GM18508 (cell line): ENCODE results near the gene SURF2.
"Not testable (repeated sequence)": the region's sequence is repeated elsewhere in the genome, so short reads cannot be mapped to it uniquely, and the experiment has no call there.

Experiments used
- ATAC-seq: cut with Tn5 transposase; IDR thresholded peaks from one replicate; pipeline ENCODE4 v1.9.1; 2021; ENCODE audit warnings: moderate number of reproducible peaks; ENCODE audit not compliant: insufficient read depth, unreplicated experiment

SURF2 gene

DNA sequence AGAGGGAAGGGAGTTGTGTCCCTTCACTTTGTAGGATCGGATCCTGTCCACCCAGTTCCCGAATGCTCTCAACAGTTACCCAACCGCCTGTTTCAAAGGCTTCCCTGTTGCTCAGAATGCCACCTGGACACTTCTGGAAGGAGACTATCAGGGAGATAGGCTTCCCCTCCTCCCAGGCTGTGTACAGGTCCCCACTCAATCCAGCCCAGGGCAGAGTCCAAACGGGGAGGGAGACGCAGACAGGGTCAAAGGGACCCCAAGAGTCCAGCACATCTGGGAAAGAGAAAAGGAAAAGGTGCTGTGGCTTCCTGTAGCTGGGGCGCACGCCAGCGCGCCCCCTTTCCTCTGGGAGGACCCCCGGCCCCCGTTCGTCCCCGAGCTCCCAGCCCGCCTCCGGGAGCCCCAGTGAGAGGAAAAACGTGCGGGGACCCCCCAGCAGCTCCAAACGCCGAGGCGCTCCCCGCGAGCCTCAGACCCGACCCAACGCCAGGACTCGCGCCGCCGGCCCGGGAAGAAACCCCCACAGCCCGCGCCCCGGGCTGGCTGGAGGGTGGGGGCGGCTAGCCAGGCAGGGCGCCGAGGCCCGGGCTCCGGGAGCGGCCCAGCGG is 18.9 kb downstream of the SURF2 start:
- ATAC-seq = no peak

DNA sequence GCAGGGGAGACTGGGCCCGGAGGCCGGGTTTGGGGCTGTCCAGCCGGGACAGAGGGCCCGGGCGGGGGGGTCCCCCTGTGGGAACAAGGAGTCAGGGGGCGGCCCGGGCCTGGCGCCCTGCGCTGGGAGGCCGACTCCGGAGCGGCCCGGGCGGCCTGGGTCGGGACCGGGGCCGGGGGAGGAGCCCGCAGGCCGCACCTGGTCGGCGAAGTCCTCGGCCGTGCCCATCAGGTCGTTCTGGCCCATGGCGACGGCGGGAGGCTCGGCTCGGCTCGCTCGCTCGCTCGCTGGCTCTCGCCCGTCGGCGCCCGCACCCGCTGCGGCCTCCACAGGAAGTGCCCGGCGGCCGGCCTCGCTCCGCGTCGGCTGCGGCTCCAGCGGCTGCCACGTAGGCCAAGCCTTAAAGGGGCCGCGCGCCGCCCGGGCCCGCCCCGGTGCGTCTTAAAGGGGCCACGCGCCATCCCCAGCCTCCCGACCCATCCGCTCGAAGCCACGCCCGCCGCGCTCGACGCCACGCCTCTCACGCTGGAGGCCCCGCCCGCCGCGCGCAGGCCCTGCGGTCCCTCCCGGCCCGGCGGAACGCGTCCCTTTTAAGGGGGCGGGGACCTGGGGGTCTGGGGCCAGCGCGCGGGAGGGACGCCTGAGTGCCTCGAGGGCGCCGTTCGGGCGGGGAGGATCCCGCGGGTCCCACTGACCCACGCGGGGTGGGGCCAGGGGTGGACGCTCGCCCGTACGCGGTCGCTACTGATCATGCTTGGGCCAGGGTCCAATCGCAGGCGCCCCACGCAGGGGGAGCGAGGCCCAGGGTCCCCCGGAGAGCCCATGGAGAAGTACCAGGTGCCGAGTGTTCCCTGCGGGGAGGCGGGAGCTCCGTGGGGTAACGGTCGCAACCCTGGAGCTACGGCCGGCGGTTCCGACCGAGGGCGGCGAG is 19.6 kb downstream of the SURF2 start, which contains the start of the genes STKLD1 and SURF4:
TSS of gene STKLD1 (plus strand) at position 643 of the 931 bp plus-strand sequence. CDS start at position 751, 108 bp downstream.
TSS of gene SURF4 (minus strand) at position 337 of the 931 bp plus-strand sequence. CDS start at position 246, 91 bp downstream.
- ATAC-seq = no peak

DNA sequence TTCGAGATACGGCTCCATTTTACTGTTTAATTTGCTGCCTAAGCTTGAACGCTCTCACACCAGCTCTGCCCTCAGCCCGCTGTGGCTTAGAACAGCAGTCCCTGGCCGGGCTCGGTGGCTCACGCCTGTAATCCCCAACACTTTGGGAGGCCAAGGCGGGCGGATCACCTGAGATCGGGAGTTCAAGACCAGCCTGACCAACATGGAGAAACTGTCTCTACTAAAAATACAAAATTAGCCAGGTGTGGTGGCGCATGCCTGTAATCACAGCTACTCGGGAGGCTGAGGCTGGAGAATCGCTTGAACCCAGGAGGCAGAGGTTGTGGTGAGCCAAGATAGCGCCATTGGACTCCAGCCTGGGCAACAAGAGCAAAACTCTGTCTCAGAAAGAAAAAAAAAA is 20.9 kb downstream of the SURF2 start:
- ATAC-seq = not testable (repeated sequence)

DNA sequence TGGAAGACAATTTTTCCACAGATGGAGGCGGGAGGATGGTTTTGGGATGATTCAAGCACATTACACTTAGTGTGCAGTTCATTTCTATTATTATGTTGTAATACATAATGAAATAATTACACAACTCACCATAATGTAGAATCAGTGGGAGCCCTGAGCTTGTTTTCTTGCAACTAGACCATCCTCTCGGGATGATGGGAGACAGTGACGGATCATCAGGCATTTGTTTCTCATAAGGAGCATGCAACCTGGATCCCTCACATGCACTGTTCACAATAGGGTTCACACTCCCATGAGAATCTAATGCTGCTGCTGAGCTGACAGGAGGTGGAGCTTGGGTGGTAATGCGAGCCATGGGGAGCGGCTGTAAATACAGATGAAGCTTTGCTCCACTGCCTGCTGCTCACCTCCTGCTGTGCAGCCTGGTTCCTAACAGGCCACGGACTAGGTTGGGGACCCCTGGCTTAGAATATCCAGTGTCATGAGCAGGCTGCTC is 21.4 kb downstream of the SURF2 start:
- no peak for ATAC-seq

DNA sequence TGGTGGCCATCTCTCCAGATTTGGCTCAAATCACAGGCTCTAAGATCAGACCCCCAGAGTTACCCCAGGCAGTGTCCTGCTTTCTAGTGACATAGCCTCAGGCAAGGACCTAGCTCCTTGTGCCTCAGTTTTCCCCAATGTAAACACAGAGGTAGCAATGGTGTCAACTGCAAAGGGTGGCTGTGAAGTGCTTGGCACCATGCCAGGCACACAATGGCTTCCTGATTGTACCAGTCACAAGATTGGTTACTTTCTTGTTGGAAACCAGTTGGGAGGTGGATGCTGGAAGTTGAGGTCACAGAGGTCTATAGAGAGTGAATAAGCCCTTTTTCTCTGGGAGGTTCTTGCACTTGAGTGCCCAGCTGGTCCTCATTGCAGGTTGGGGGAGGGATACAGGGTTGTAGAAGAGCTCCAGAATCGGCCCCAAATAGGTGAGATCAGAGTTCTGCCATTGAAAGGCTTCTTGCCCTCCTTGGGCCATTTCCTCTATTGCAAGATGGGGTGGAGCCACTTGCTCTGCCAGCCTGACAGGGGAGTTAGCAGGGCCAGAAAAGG is 22.1 kb downstream of the SURF2 start:
- ATAC-seq = no peak

DNA sequence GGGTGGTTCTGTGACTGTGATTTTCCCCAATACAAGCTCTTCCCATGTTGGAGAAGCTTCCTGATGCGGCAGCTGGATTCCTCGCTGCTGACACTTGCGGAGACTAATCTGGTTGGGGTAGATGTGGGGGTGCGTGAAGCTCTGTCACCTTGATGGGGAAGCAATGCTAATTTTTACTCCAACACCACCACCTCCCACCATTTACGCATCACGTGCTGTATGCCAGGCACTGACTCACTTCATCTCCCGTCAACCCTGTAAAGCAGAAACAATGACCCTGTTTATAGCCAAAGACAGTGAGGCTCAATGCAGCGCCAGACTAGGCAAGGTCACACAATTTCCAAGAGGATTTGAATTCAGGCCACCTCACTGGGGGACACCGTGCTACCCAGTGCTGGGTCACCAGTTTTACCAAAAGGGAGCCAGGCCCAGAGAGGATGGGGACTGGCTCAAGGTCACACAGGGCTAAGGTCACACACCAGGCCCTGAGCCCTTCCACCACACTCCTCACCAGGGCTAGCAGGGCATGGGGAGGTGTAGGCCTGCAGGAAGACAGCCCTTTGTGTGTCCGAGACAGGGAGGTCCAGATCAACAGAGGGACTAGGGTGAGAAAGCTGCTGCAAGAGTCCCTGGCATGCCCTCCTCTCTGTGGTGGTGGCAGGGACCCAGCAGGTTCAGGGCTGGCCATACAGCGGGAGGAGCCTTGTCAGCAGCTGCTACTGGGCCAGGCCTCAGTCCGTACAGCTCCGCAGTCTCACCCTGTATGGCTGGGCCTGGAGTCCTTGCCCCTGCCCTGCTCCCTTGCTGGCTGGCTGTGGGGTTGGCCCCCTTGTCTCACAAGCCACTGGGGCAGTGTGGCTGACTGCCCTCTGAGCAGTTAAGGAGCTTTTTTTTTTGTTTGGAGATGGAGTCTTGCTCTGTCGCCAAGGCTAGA is 23.1 kb downstream of the SURF2 start:
- ATAC-seq = no peak

DNA sequence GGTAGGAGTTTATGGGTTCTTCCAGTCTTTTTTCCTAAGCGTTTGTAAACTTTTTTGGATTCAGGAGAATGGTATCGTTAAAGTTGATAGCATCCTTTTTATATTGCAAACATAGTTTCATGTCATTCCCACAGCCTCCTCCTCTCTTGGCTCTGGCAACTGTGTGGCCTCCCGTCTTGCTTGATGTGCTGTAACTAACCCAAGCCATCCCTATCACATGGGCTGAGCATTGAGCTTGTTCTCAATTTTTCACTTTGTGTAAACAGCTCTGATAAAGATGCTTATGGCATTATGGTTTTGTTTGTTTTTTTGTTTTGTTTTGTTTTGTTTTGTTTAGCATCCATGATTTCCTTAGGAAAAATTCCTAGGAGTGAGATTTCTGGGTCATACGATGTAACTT is 24.4 kb downstream of the SURF2 start:
- no peak for ATAC-seq

DNA sequence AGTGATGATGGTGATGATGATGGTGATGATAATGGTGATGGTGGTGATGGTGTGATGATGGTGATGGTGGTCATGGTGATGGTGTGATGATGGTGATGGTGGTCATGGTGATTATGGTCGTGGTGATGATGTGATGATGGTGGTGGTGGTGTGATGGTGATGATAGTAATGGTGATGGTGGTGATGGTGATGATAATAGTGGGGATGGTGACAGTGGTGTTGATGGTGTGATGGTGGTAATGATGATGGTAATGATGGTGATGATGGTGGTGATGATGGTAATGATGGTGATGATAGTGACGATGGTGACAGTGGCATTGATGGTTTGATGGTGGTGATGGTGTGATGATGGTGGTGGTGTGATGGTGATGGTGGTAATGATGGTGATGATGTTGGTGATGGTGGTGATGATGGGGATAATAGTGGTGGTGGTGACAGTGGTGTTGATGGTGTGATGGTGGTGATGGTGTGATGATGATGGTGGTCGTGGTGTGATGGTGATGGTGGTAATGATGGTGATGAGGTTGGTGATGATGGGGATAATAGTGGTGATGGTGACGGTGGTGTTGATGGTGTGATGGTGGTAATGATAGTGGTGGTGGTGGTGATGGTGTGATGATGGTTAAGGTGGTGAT is 26.3 kb downstream of the SURF2 start:
- ATAC-seq = no peak

DNA sequence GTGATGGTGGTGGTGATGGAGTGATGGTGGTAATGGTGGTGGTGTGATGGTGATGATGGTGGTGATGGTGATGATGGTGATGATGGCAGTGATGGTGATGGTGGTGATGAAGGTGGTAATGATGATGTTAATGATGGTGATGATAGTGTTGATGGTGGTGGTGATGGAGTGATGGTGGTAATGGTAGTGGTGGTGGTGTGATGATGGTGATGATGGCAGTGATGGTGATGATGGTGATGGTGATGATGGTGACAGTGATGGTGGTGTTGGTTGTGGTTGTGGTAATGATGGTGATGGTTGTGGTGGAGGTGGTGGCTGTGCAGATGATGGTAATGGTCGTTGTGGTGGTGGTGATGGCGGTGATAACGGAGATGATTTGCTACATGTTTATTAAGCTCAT is 27.1 kb downstream of the SURF2 start:
- no peak for ATAC-seq

DNA sequence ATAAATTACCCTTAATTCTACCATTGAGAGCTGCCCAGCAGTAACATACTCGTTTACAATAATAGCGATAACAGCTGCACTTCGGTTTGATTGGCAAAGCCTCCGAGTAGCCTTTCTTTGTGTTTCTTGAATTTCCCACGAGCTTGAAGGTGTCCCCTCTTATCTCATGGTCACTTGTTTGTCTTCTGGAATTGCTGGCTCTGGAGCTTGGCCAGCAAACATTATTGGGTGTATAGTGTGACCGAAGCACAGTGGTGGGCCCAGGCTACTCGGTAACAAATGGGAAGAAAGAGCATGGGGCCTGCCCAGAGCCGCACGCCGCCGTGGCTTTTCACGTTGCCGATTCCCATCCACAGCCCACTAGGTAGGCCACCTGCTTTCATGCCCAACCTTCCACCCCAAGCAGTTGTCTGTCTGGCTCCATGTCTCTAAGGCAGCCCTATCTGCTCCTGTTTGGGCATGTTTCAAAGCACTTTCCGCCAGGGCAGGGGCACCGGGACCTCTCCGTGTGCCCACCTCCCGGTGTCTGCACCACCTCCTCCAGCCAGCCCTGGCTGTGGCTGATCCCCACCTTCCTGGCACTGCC is 28.5 kb downstream of the SURF2 start:
- no peak for ATAC-seq

DNA sequence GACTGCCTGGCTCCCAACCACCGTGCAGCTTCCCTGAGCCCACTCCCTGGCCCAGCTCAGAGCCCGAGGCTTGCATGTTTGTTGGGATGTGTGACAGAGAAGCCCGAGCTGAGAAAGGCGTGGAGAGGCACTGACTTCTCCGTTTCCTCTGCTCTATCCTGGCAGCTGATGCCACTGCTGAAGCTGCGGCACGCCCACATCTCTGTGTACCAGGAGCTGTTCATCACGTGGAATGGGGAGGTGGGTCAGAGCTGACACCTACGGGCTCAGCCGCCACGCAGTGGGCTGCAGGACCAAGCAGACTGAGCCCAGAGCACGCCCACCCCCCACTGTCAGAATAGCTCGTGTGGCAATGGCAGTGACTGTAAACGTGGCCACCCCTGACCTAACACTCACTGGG is 29.1 kb downstream of the SURF2 start:
- ATAC-seq = no peak

DNA sequence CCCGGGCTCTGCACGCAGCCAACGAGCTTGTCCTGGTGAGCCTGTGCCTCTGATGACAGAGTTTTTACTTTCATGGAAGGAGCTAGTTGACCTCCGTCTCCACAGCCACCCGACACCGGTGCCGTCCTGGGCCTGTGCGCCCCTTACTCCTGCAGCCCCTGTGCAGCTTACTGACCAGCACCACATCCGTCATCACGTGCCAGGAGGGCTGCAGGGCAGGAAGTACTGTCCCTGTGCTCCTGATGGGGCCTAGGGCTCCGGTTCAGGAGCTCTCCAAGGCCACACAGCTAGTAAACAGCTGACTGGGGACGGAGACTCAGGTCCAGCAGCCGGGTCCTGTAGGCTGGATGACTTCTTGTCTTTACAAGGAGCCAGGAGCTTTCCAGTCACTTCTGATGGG is 30.0 kb downstream of the SURF2 start:
- no peak for ATAC-seq

DNA sequence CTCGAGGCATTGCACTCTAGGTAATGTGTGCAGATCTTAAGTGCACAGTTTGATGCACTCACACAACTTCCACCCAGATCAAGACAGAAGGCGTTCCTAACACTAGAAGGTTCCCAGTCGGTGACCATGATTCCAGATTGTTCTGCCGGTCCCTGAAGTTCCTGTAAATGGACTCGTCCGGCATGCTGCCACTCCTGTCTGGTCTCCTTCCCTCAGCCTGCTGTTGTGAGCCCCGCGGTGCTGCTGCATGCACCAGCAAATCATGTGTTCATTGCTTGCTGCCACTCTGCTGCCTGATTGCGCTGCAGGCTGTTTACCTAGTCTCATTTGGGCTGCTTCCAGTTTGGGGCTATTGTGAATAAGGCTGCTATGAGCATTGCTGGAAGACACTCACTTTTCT is 31.3 kb downstream of the SURF2 start:
- no peak for ATAC-seq

DNA sequence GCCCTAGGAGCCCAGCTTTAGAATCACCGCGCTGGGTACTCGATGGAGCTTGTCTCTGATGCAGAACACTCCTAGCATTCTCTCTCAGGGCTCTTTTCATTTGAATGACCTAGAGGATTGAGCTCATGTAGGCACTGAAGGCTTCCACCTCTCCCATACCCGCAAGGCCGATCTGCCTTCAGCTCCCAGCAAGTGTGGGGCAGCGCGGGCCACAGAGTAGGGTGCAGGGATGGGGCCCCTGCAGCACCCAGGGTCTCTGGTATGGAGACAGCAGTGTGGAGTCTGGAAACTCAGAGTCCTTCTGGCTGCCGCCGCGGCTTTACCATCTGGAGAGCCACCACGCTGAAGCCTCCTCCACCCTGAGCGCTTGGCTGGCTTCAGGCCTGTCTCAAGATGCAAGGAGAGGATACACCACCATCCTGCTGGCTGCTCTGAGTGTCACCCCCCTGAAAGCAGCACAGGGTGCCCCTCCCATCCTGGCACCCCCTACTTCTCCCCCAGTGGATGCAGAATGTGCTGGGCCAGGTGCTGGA is 32.7 kb downstream of the SURF2 start:
- no peak for ATAC-seq

DNA sequence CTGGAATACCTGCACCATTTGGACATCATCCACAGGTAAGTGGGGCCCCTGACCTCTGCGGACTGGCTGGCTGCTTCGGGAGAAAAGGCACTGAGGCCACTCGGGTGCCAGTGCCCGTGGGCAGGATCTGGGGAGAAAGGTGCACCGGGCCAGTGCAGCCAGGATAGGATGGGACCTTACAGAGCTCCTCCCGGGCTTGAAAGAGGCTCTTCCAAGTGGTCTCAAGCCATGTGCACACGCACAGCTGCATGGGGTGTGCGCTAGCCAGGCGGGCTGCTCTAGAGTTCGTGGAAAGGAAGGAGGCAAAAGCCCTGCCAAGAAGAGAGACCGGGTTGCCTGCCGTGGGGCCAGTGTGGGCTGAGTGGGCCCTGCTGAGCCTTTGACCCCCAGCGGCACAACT is 33.2 kb downstream of the SURF2 start:
- ATAC-seq = no peak

DNA sequence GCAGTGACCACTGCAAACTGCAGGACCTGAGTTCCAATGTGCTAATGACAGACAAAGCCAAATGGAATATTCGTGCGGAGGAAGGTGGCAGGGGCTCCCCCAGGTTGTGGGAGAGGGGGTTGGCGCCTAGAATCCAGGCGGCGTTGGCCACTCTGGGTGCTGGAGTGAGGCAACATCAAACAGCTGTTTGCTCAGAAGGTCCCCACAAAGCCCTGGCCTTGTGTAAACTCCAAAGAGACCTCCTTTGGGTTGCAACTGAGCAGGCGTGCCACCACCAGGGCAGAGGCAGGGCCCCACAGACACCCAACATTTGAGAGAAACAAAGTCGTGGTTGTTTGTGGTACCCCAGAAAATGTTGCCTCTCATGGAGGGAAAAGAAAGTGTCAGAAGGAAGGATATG is 34.4 kb downstream of the SURF2 start:
- ATAC-seq = no peak

DNA sequence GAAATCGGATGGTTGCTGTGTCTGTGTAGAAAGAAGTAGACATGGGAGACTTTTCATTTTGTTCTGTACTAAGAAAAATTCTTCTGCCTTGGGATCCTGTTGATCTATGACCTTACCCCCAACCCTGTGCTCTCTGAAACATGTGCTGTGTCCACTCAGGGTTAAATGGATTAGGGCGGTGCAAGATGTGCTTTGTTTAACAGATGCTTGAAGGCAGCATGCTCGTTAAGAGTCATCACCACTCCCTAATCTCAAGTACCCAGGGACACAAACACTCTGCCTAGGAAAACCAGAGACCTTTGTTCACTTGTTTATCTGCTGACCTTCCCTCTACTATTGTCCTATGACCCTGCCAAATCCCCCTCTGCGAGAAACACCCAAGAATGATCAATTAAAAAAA is 35.1 kb downstream of the SURF2 start:
- ATAC-seq = not testable (repeated sequence)

DNA sequence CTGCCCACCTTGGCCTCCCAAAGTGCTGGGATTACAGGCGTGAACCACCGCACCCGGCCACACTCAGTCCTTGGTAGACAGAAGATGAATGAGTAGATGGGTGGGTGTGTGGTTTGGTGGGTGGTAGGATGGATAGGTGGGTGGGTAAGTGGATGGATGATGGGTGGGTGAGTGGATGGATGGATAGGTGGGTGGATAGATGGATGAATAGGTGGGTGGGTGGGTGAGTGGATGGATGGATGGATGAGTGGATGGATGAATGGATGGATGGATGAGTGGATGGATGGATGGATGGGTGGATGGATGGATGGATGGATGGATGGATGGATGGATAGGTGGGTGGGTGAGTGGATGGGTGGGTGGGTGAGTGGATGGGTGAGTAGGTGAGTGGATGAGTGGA is 36.0 kb downstream of the SURF2 start:
- not testable (repeated sequence) for ATAC-seq

DNA sequence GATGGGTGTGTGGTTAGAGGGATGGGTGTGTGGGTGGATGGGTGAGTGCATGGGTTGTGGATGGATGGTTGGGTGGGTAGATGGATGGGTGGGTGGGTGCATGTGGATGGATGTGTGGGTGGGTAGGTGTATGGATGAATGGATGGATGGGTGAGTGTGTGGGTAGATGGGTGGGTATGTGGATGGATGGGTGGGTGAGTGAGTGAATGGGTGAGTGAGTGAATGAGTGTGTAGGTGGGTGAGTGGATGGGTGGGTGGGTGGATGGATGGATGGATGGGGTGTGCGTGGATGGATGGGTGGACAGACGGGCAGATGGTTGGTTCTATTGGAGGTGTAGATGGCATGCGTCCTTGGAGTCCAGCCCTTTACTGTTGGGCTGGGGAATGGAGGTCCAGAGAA is 37.0 kb downstream of the SURF2 start:
- ATAC-seq = no peak
